SK-N-MC (cell line): Measurements from ENCODE around the gene NOS2.

Source experiments
- DNase-seq: peaks from one replicate; pipeline ENCODE4 v3.0.0-alpha.2; 2011; ENCODE audit warnings: low read depth, low spot score
- H3K27ac ChIP-seq: fragments of 200-600 bp; sonication (generic); 2 replicates; pipeline ENCODE4 v1.5.1; 2016; ENCODE audit warnings: mixed run types
- H3K36me3 ChIP-seq: fragments of 200-600 bp; sonication (generic); 2 replicates; pipeline ENCODE4 v1.6.1; 2017; ENCODE audit warnings: antibody characterized with exemption, low read length, mixed read lengths; ENCODE audit not compliant: insufficient read depth
- H3K4me3 ChIP-seq: fragments of 200-600 bp; sonication (generic); 2 replicates; pipeline ENCODE4 v1.5.1; 2016
- H3K9ac ChIP-seq: fragments of 200-600 bp; sonication (generic); 2 replicates; pipeline ENCODE4 v1.8.0; 2017; ENCODE audit warnings: mixed run types, mixed read lengths; ENCODE audit not compliant: insufficient read length
- H3K9me3 ChIP-seq: fragments of 200-600 bp; sonication (generic); 2 replicates; pipeline ENCODE4 v1.6.1; 2017; ENCODE audit warnings: low read depth, mild to moderate bottlenecking, antibody characterized with exemption, low read length, moderate library complexity, mixed read lengths
- EZH2 ChIP-seq: fragments of 200-600 bp; sonication (generic); IDR thresholded peaks from one replicate; pipeline ENCODE4 v1.6.1; 2017; ENCODE audit warnings: antibody characterized with exemption
- FOXP2 ChIP-seq: optimal IDR thresholded peaks from 2 replicates; pipeline ENCODE3; 2011; ENCODE audit warnings: mild to moderate bottlenecking, moderate library complexity; ENCODE audit not compliant: insufficient read depth; ENCODE audit errors: extremely low read length, control extremely low read depth
- POLR2AphosphoS5 ChIP-seq: IDR thresholded peaks from 2 replicates; pipeline ENCODE4 v1.6.1; 2012; ENCODE audit warnings: mild to moderate bottlenecking, low read depth, low read length, borderline replicate concordance

Gene NOS2

DNA sequence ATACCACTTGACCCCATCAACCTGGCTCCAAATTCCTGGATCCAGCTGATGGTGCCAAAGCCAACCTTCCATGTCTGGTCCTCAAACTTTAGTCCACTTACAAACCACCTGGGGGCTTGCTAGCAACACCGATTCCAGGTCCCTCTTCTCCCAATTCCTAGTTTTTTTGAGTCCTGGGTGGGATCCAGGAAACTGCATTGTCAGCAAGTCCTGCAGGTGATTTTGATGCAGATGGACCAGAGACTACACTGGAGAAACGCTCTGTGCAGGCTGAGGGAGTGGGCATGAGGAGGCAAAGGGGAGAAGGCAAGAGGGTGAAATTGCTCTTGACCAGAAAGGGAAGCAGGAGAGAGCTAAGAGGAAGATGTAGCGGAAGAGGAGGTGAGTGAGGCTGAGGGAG is 21.0 kb upstream of the NOS2 start:
- Histone ChIP-seq H3K4me3 (no peak overlapping the region), H3K9ac (no peak overlapping the region), H3K36me3 (no peaks in the 10 kb centered on the region), H3K9me3 (no peaks in the 10 kb centered on the region), H3K27ac (no peak overlapping the region)
- DNase-seq = no peak
- TF ChIP-seq FOXP2 (no peak), POLR2AphosphoS5 (no peak), EZH2 (no peak)

GRCh38 chr17:27819145-27819544 is 18.8 kb upstream of the NOS2 start:
- Histone ChIP-seq H3K9me3 (no peaks in the 10 kb centered on the region), H3K27ac (no peak overlapping the region), H3K4me3 (no peak overlapping the region), H3K36me3 (no peaks in the 10 kb centered on the region), H3K9ac (no peak overlapping the region)
- TF ChIP-seq FOXP2 (no peak), EZH2 (no peak), POLR2AphosphoS5 (no peak)
- DNase-seq = no peak

DNA sequence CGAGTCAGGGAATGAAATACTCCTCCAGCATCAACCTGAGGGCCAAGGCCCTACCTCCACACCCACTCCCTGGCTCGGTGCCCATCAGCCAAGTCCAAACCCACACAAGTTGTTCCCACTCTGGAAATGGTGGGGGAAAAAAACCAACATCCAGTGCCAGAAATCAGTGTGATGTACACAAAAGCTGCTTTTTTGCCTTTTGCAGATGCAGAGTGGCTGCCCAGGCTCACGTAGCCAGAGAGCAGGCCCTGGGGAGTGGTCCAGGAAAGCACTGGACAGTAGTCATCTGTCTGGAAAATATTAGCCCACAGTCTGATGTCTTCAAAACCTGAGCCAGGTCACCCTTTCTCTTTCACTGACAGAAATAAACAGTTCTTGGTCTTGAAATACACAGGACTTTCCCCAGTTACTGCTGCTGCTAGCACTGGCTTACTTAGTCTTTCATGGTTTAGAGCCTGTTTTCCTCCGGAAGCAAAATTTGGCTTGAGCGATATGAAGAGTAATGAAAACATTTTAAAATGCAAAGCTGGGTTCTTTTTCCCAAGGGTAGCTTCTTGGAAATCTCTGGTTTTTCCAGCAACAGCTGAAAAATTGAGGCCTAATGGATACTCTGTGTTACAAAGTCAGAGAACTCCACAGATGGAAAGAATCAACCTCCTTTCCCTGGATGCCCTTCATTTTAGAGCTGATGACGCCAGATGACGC is 18.2 kb upstream of the NOS2 start:
- H3K9me3 ChIP-seq = no peaks in the 10 kb centered on the region
- no peak overlapping the region for H3K27ac ChIP-seq
- H3K9ac ChIP-seq = no peak overlapping the region
- no peaks in the 10 kb centered on the region for H3K36me3 ChIP-seq
- no peak for DNase-seq
- no peak for TF ChIP-seq EZH2
- TF ChIP-seq FOXP2 = no peak
- TF ChIP-seq POLR2AphosphoS5 = no peak
- no peak overlapping the region for H3K4me3 ChIP-seq

GRCh38 chr17:27817731-27818130 is 17.4 kb upstream of the NOS2 start:
- H3K4me3 ChIP-seq = no peak overlapping the region
- no peak for TF ChIP-seq FOXP2
- no peak overlapping the region for H3K9ac ChIP-seq
- H3K36me3 ChIP-seq = no peaks in the 10 kb centered on the region
- no peak for DNase-seq
- no peaks in the 10 kb centered on the region for H3K9me3 ChIP-seq
- no peak overlapping the region for H3K27ac ChIP-seq

DNA sequence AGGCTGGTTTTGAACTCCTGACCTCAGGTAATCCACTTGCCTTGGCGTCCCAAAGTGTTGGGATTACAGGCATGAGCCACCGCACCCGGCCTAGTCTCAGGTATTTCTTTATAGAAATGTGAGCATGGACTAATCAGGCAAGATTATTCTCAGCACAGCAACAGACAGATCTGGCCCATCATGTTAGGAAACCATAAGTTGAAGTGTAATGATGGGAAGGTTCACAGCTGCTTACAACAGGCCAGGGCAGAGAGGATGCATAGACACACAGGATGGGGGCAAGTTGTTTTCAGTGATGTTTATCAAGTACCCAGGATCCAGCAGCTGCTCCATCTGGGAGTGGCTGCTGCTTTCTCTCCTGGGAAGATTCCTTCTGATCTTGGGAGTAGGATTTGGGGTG is 16.6 kb upstream of the NOS2 start:
- no peaks in the 10 kb centered on the region for H3K36me3 ChIP-seq
- H3K9ac ChIP-seq = no peak overlapping the region
- no peak overlapping the region for H3K4me3 ChIP-seq
- DNase-seq = no peak
- H3K27ac ChIP-seq = no peak overlapping the region
- TF ChIP-seq EZH2 = no peak
- TF ChIP-seq POLR2AphosphoS5 = no peak
- no peak for TF ChIP-seq FOXP2
- no peaks in the 10 kb centered on the region for H3K9me3 ChIP-seq

DNA sequence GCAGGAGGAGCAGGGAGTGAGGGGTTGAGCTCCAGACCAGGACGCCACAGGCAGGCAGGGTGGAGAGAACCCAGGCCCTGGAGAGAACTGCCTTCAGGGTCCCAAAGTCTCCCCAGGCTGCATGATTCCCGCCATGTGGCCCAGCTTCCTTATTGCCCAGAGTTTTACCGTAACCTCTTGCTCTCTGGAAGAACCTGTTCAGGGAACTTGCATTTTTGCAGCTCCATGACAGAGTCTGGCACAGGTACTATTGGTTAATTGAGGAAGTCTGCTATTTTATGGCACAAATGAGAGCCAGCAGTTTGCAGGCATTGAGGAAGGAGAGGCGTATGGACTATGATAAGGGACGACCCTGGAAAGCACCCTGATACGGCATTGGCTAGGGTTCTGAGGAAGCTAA is 11.6 kb upstream of the NOS2 start:
- no peak overlapping the region for H3K27ac ChIP-seq
- TF ChIP-seq FOXP2 = no peak
- no peak for TF ChIP-seq POLR2AphosphoS5
- TF ChIP-seq EZH2 = no peak
- DNase-seq = no peak

DNA sequence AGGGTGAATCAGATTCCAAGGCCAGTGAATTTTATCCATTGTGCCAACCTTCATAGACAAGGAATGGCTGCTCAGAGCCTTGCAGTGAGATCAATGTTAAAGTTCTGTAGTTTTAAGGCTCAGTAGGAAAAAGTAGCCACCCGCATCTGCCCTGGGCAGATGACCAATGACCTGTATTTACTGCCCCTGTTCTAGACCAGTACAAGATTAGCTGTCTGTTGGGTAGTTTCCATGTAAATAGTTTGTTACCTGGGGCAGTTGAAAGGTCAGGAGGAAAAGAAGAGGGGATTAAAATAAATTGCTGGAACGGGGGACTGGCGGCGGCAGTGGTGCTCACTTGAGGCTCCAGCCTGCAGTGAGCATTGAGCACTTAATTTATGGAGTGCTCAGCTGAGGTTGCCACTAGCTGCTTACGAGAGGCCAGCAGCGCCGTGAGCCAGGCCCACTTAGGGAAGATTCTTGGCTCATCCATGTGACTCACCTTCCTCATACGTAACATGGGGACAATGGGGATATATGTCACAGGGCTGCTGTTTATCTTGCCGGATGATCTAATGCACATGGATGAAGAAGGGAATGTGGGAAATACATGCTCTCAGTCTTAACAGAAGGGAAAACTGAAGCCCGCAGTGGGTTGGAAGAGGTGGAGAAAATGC is 10.7 kb upstream of the NOS2 start:
- Histone ChIP-seq H3K27ac (no peak overlapping the region), H3K4me3 (no peak overlapping the region), H3K9me3 (no peaks in the 10 kb centered on the region), H3K36me3 (no peaks in the 10 kb centered on the region), H3K9ac (no peak overlapping the region)
- TF ChIP-seq FOXP2 (no peak), EZH2 (no peak), POLR2AphosphoS5 (no peak)
- no peak for DNase-seq

More for the DNA sequence above, 11.6 kb upstream of the NOS2 start:
- Histone ChIP-seq H3K9me3 (no peaks in the 10 kb centered on the region), H3K9ac (no peak overlapping the region), H3K36me3 (no peaks in the 10 kb centered on the region), H3K4me3 (no peak overlapping the region)

GRCh38 chr17:27810211-27810901 is 10.0 kb upstream of the NOS2 start:
- H3K4me3 ChIP-seq = no peak overlapping the region
- no peak for TF ChIP-seq FOXP2
- H3K9me3 ChIP-seq = no peaks in the 10 kb centered on the region
- no peak overlapping the region for H3K9ac ChIP-seq
- no peak overlapping the region for H3K27ac ChIP-seq
- H3K36me3 ChIP-seq = no peaks in the 10 kb centered on the region
- no peak for DNase-seq
